SK-N-SH (cell line): ENCODE results near the gene FBXO30. TPM values are rescaled to one million over a fixed set of nuclear protein-coding genes. Genes with fewer than 3 reads are reported as not detected.

Source experiments
- CTCF ChIA-PET: fragments of 300-600, 350-600 bp; formaldehyde crosslinking; extraction: SDS; loops from one replicate; lab custom pipeline; 2021; lab: Yijun Ruan, JAX
- POLR2A ChIA-PET: fragments of 350-600 bp; sonication (Branson Sonifier 250); formaldehyde crosslinking; extraction: SDS; loops from one replicate; lab custom pipeline; 2020; ENCODE audit warnings: antibody characterized with exemption, inconsistent platforms; lab: Yijun Ruan, JAX
- DNase-seq: peaks from one replicate; pipeline ENCODE4 v3.0.0; 2012
- H2AFZ ChIP-seq: fragments of 200-600 bp; sonication (generic); 2 replicates; pipeline ENCODE4 v1.8.1; 2016; ENCODE audit warnings: antibody characterized with exemption, mild to moderate bottlenecking, low read depth
- H3F3A ChIP-seq: fragments of 200-600 bp; sonication (generic); replicated peaks from 2 replicates; pipeline ENCODE3; 2016; ENCODE audit warnings: antibody characterized with exemption, mild to moderate bottlenecking; ENCODE audit not compliant: insufficient read depth
- H3K27ac ChIP-seq, 2 experiments: fragments of 200-500 bp in 1 of 2; fragments of 200-600 bp in 1 of 2; sonication (Bioruptor generic) in 1 of 2; sonication (generic), shearing (Covaris generic) in 1 of 2; 2 replicates each; pipeline versions ENCODE4 v1.5.1 to v1.6.1; 2014 to 2016; ENCODE audit warnings: low read depth in 2 of 2, inconsistent platforms in 1 of 2, low read length in 1 of 2, mild to moderate bottlenecking in 1 of 2, mixed read lengths in 1 of 2
- H3K27me3 ChIP-seq: fragments of 200-600 bp; sonication (generic), shearing (Covaris generic); 2 replicates; pipeline ENCODE4 v1.6.1; 2016; ENCODE audit warnings: mixed run types; ENCODE audit not compliant: insufficient read depth
- H3K36me3 ChIP-seq, 2 experiments: fragments of 200-500 bp in 1 of 2; fragments of 200-600 bp in 1 of 2; sonication (Bioruptor generic) in 1 of 2; sonication (generic) in 1 of 2; replicated peaks in 1 of 2; 2 replicates each; pipeline versions ENCODE3 to v1.5.1; 2014 to 2016; ENCODE audit warnings: low read length in 1 of 2, mild to moderate bottlenecking in 1 of 2; ENCODE audit not compliant: insufficient read depth in 2 of 2, control insufficient read depth in 1 of 2
- H3K4me1 ChIP-seq, 2 experiments: fragments of 200-500 bp in 1 of 2; fragments of 200-600 bp in 1 of 2; sonication (Bioruptor generic) in 1 of 2; sonication (generic), shearing (Covaris generic) in 1 of 2; 2 replicates each; pipeline versions ENCODE4 v1.5.1 to v1.6.1; 2014 to 2016; ENCODE audit warnings: low read depth in 1 of 2, low read length in 1 of 2, mixed run types in 1 of 2; ENCODE audit not compliant: insufficient read depth in 2 of 2, control insufficient read depth in 1 of 2
- H3K4me2 ChIP-seq: fragments of 200-600 bp; sonication (generic), shearing (Covaris generic); 2 replicates; pipeline ENCODE4 v1.6.1; 2017; ENCODE audit warnings: mixed run types
- H3K4me3 ChIP-seq, 2 experiments: fragments of 200-500 bp in 1 of 2; fragments of 200-600 bp in 1 of 2; sonication (Bioruptor generic) in 1 of 2; sonication (generic), shearing (Covaris generic) in 1 of 2; 2 replicates each; pipeline versions ENCODE4 v1.5.1 to v1.8.1; 2014 to 2016; ENCODE audit warnings: low read depth in 2 of 2, inconsistent platforms in 1 of 2, low read length in 1 of 2, mild to moderate bottlenecking in 1 of 2, mixed read lengths in 1 of 2, moderate library complexity in 1 of 2
- H3K79me2 ChIP-seq: fragments of 200-600 bp; sonication (generic); 2 replicates; pipeline ENCODE4 v1.8.1; 2017; ENCODE audit warnings: mild to moderate bottlenecking; ENCODE audit not compliant: insufficient read depth
- H3K9ac ChIP-seq: fragments of 200-600 bp; sonication (generic); 2 replicates; pipeline ENCODE4 v1.6.1; 2017; ENCODE audit warnings: mixed run types
- H3K9me2 ChIP-seq: fragments of 200-600 bp; sonication (generic); 2 replicates; pipeline ENCODE4 v1.6.1; 2017; ENCODE audit warnings: mixed run types
- H3K9me3 ChIP-seq: fragments of 200-600 bp; sonication (generic); 2 replicates; pipeline ENCODE4 v1.6.1; 2017; ENCODE audit warnings: mixed run types, mild to moderate bottlenecking, moderate library complexity
- H4K20me1 ChIP-seq: fragments of 200-600 bp; sonication (generic); 2 replicates; pipeline ENCODE4 v1.6.1; 2017; ENCODE audit warnings: mild to moderate bottlenecking, mixed run types; ENCODE audit not compliant: insufficient read depth
- CHD2 ChIP-seq: fragments of 150-350 bp; IDR thresholded peaks from 2 replicates; pipeline ENCODE4 v1.6.1; 2018; ENCODE audit warnings: low read length; ENCODE audit not compliant: partially characterized antibody
- CTCF ChIP-seq: fragments of 200-600 bp; sonication (generic); IDR thresholded peaks from 2 replicates; pipeline ENCODE4 v1.6.1; 2017; ENCODE audit warnings: antibody characterized with exemption, mild to moderate bottlenecking, moderate library complexity
- ELF1 ChIP-seq: IDR thresholded peaks from 2 replicates; pipeline ENCODE4 v1.4.0; 2012
- EZH2phosphoT487 ChIP-seq: fragments of 200-600 bp; sonication (generic); IDR thresholded peaks from 2 replicates; pipeline ENCODE4 v1.6.1; 2017; ENCODE audit warnings: low read depth, mixed run types, mild to moderate bottlenecking, antibody characterized with exemption, moderate library complexity, borderline replicate concordance
- FOSL2 ChIP-seq: IDR thresholded peaks from 2 replicates; pipeline ENCODE4 v1.4.0; 2012; ENCODE audit warnings: low read depth, mild to moderate bottlenecking, moderate library complexity, borderline replicate concordance
- FOXJ3 ChIP-seq: sonication (generic); formaldehyde crosslinking; IDR thresholded peaks from 2 replicates; pipeline ENCODE4 v1.5.1; 2020; ENCODE audit warnings: mild to moderate bottlenecking, missing genetic modification reagents
- FOXM1 ChIP-seq: IDR thresholded peaks from 2 replicates; pipeline ENCODE4 v1.4.0; 2012; ENCODE audit warnings: low read depth, mild to moderate bottlenecking
- GATA2 ChIP-seq: sonication (generic); formaldehyde crosslinking; IDR thresholded peaks from 2 replicates; pipeline ENCODE4 v1.5.0; 2020; ENCODE audit warnings: mild to moderate bottlenecking, missing genetic modification reagents
- IRF3 ChIP-seq: fragments of 150-350 bp; IDR thresholded peaks from 2 replicates; pipeline ENCODE4 v1.6.1; 2016; ENCODE audit warnings: mild to moderate bottlenecking, low read depth, low read length
- NFIC ChIP-seq: IDR thresholded peaks from 2 replicates; pipeline ENCODE4 v1.4.0; 2012; ENCODE audit warnings: borderline replicate concordance
- NRF1 ChIP-seq: IDR thresholded peaks from 2 replicates; pipeline ENCODE4 v1.6.1; 2012; ENCODE audit warnings: low read depth, mild to moderate bottlenecking, low read length
- POLR2AphosphoS5 ChIP-seq: IDR thresholded peaks from 2 replicates; pipeline ENCODE4 v1.6.1; 2012; ENCODE audit warnings: low read depth, low read length
- RXRA ChIP-seq: IDR thresholded peaks from 2 replicates; pipeline ENCODE4 v1.4.0; 2012; ENCODE audit warnings: low read depth, mild to moderate bottlenecking, borderline replicate concordance
- SIN3A ChIP-seq: IDR thresholded peaks from 2 replicates; pipeline ENCODE4 v1.6.1; 2012; ENCODE audit warnings: low read depth, mild to moderate bottlenecking, low read length, moderate library complexity, borderline replicate concordance
- SMC3 ChIP-seq: IDR thresholded peaks from 2 replicates; pipeline ENCODE4 v1.6.1; 2012; ENCODE audit warnings: low read depth, low read length, improper control_type of control experiment
- TCF12 ChIP-seq: IDR thresholded peaks from 2 replicates; pipeline ENCODE4 v1.4.0; 2012
- TEAD4 ChIP-seq: IDR thresholded peaks from 2 replicates; pipeline ENCODE4 v1.4.0; 2012; ENCODE audit warnings: mild to moderate bottlenecking, borderline replicate concordance; ENCODE audit not compliant: insufficient read depth
- USF1 ChIP-seq: IDR thresholded peaks from 2 replicates; pipeline ENCODE4 v1.4.0; 2012; ENCODE audit warnings: low read depth, borderline replicate concordance
- USF2 ChIP-seq: fragments of 150-350 bp; IDR thresholded peaks from 2 replicates; pipeline ENCODE4 v1.6.1; 2017; ENCODE audit warnings: antibody characterized with exemption, low read length, low read depth, borderline replicate concordance
- YY1 ChIP-seq: IDR thresholded peaks from 2 replicates; pipeline ENCODE4 v1.4.0; 2012; ENCODE audit warnings: low read depth, mild to moderate bottlenecking
- WGBS: methylation state at CpG from one replicate; pipeline ENCODE4 v1.1.6; 2017; ENCODE audit warnings: low lambda C conversion rate; 5-methylcytosine and 5-hydroxymethylcytosine counted together
- polyA plus RNA-seq, 3 experiments: library from polyadenylated mRNA; depleted of rRNA; stranded (reverse); fragments of >200 nt; gene quantifications; 2 replicates each; pipeline ENCODE4 v1.2.3, GENCODE V29; 2012
- TF ChIP-seq, protein P1 (sequence below): IDR thresholded peaks from 2 replicates; pipeline ENCODE4; 2012

Gene FBXO30
- polyA plus RNA-seq, 1 of the 3 experiments (the other 2 are of a cell fraction), result 1.7 TPM

DNA sequence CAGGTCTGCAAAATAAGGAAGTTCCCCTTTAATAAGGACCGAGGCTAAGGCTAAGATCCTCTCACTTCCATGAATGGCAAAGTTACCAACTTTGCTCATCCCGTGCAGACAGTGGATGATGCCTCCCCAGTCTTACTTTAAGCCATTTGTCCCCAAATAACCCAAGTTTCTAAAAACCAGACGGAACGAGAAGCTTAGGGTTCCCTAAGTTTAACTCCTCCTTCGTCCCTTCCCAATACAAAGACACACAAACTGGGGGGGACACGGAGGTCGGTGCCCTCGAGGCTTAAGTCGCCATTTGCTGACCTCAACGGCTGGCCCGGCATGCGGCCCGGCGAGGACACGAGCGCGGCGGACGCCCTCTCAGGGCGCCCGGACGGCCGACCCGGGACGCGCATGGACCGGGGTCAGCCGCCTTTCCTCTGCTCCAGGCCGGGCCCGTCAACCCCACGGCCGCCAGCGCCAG, 527 bp downstream of the FBXO30 start:
- Histone ChIP-seq H3K4me1 (peaks cover 8 to 18% of the 10 kb centered on the region in 2 experiments; a peak in 3 of 4 replicates), H3K27me3 (no peaks in the 10 kb centered on the region), H4K20me1 (peaks cover 39% of the 10 kb centered on the region), H3K4me2 (peak overlapping the region; percentile 93), H3K36me3 (peaks cover 0 to 3% of the 10 kb centered on the region in 2 experiments), H3K9ac (peak overlapping the region; percentile 88), H3K27ac (peak overlapping the region; percentile 83 to 92), H3K9me3 (no peaks in the 10 kb centered on the region), H3F3A (peaks cover 13% of the 10 kb centered on the region), H3K4me3 (peak overlapping the region; percentile 82 to 88), H3K79me2 (peaks cover 60% of the 10 kb centered on the region), H3K9me2 (no peaks in the 10 kb centered on the region), H2AFZ (peak overlapping the region; percentile 78; the same call in 1 of the 2 replicates)
- ChIA-PET CTCF (interaction anchor here (0.6 to 1.5 kb wide), 5 partner anchors 25 to 115 kb away, joined by 3 to 6 read pairs (median 4); partner anchors contain the start of gene EPM2A), POLR2A (interaction anchor here (0.9 to 4.8 kb wide), 4 partner anchors 8 to 150 kb away, joined by 3 to 57 read pairs (median 4); partner anchors contain the start of genes EPM2A and SHPRH)
- TF ChIP-seq IRF3 (no peak), YY1 (peak; percentile 45; the same call in 1 of the 2 replicates), POLR2AphosphoS5 (peak; percentile 39; the same call in 1 of the 2 replicates)
- peak; percentile 34 for DNase-seq
- WGBS, result 0% methylated on average over 5 of the region's 33 CpGs

DNA sequence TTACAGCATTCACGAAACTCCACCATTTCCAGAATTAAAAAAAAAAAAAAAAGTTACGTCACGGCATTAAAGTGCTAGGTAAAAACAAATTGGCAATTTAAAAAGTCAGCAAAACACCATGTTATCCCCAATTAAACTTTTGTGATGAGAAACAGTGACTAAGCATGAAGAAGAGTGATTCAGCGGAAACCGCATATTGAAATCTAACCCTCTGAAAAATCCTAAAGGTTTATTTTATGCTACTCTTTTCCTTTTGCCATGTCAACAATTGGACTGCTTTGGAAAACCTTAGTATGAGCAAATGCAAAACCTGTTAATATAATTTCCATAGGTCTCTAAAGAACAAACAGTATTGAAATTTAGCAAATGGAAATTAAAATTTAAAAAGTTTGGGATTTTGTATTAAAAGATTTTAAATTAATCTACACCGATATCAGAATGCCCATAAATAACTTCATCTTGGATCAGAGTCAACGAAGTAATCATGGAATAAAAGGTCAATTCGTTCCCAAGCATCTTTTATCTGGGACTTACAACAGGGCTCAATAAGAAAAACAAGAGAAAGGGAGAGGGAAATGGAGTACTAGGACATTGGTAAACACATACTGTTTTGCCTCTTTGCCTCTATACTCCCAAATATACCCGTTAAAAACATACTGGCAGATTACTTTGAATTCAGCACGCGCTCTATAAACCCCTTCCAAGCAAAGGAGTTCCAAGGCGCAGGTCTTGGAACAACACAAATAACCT, 1.1 kb downstream of the FBXO30 start:
- Histone ChIP-seq H3F3A (peaks cover 13% of the 10 kb centered on the region), H2AFZ (peak overlapping the region; percentile 78; the same call in 1 of the 2 replicates), H3K9me2 (no peaks in the 10 kb centered on the region), H3K27ac (peak overlapping the region; percentile 83 to 92), H3K9ac (peak overlapping the region; percentile 88), H3K9me3 (no peaks in the 10 kb centered on the region), H3K4me3 (peak overlapping the region; percentile 82 to 88), H4K20me1 (peaks cover 40% of the 10 kb centered on the region), H3K36me3 (peaks cover 3% of the 10 kb centered on the region in 2 experiments), H3K79me2 (peaks cover 66% of the 10 kb centered on the region), H3K27me3 (no peaks in the 10 kb centered on the region), H3K4me2 (peak overlapping the region; percentile 93), H3K4me1 (peaks cover 8 to 18% of the 10 kb centered on the region in 2 experiments; a peak in 3 of 4 replicates)
- ChIA-PET POLR2A (interaction anchor here (4.8 kb wide), 1 partner anchor 78 kb away, joined by 57 read pairs; the partner anchor contains the start of gene EPM2A), CTCF (no interaction called here)
- DNase-seq, result peak; percentile 4
- WGBS, result 4% methylated on average over 12 of the region's 12 CpGs
- TF ChIP-seq GATA2 (no peak), NFIC (no peak), FOSL2 (0 out of 2 replicates have a peak, but pooled peaks have one; percentile 14), TCF12 (peak; percentile 22), ELF1 (no peak), RXRA (peak; percentile 33; the same call in 1 of the 2 replicates), CTCF (no peak), FOXM1 (no peak), USF1 (no peak), CHD2 (no peak), USF2 (no peak), SMC3 (no peak), FOXJ3 (CRISPR knock-in tag) (no peak), NRF1 (no peak), SIN3A (no peak), EZH2phosphoT487 (no peak), TEAD4 (no peak)
- TF ChIP-seq, protein P1, sequence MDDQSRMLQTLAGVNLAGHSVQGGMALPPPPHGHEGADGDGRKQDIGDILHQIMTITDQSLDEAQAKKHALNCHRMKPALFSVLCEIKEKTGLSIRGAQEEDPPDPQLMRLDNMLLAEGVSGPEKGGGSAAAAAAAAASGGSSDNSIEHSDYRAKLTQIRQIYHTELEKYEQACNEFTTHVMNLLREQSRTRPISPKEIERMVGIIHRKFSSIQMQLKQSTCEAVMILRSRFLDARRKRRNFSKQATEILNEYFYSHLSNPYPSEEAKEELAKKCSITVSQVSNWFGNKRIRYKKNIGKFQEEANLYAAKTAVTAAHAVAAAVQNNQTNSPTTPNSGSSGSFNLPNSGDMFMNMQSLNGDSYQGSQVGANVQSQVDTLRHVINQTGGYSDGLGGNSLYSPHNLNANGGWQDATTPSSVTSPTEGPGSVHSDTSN, result no peak
